Neutrophil (primary cell): ENCODE data around the gene BABAM2.

Source experiments
- H3K27ac ChIP-seq: fragments of 200-600 bp; sonication (generic); 2 replicates; pipeline ENCODE4 v1.5.1; 2016; ENCODE audit warnings: mild to moderate bottlenecking, moderate library complexity
- H3K27me3 ChIP-seq: fragments of 200-600 bp; sonication (generic); 2 replicates; pipeline ENCODE4 v1.6.0; 2016; ENCODE audit warnings: mild to moderate bottlenecking
- H3K36me3 ChIP-seq: fragments of 200-600 bp; sonication (generic); 2 replicates; pipeline ENCODE4 v1.5.1; 2017
- H3K4me1 ChIP-seq, 2 experiments: fragments of 200-600 bp in 1 of 2; sonication (generic) in 1 of 2; 1 replicate in 1 of 2; 2 replicates in 1 of 2; pipeline versions ENCODE4 v1.5.1 to v1.6.1; 2013 to 2016; ENCODE audit warnings: low read depth in 1 of 2, low read length in 1 of 2, mild to moderate bottlenecking in 1 of 2, moderate library complexity in 1 of 2; ENCODE audit not compliant: control insufficient read depth in 1 of 2, insufficient read depth in 1 of 2
- H3K4me3 ChIP-seq, 2 experiments: fragments of 200-600 bp in 1 of 2; sonication (generic) in 1 of 2; 1 replicate in 1 of 2; 2 replicates in 1 of 2; pipeline ENCODE4 v1.5.1; 2013 to 2016; ENCODE audit warnings: low read depth in 1 of 2, low read length in 1 of 2, mild to moderate bottlenecking in 1 of 2, moderate library complexity in 1 of 2
- H3K9me3 ChIP-seq: fragments of 200-600 bp; sonication (generic); 2 replicates; pipeline ENCODE4 v1.5.1; 2016
- CTCF ChIP-seq: fragments of 200-600 bp; sonication (generic); IDR thresholded peaks from 2 replicates; pipeline ENCODE4 v1.5.1; 2016; ENCODE audit warnings: antibody characterized with exemption

BABAM2 gene

GRCh38 chr2:28316546-28317335, 426.2 kb downstream of the BABAM2 start:
- TF ChIP-seq CTCF: no peak
- no peaks in the 10 kb centered on the region for H3K36me3 ChIP-seq
- no peaks in the 10 kb centered on the region for H3K27me3 ChIP-seq
- no peak overlapping the region for H3K27ac ChIP-seq
- H3K4me3 ChIP-seq: no peak overlapping the region
- H3K4me1 ChIP-seq: peaks cover 0 to 3% of the 10 kb centered on the region in 2 experiments
- no peaks in the 10 kb centered on the region for H3K9me3 ChIP-seq

- H3K9me3 ChIP-seq: no peaks in the 10 kb centered on the region
- no peak overlapping the region for H3K27ac ChIP-seq
- H3K36me3 ChIP-seq: no peaks in the 10 kb centered on the region
- H3K4me3 ChIP-seq: no peak overlapping the region
- peaks cover 0 to 2% of the 10 kb centered on the region in 2 experiments for H3K4me1 ChIP-seq
- H3K27me3 ChIP-seq: no peaks in the 10 kb centered on the region
- TF ChIP-seq CTCF: no peak
These were observed 426.9 kb downstream of the BABAM2 start for GRCh38 chr2:28317390-28317789.

- no peak overlapping the region for H3K4me3 ChIP-seq
- H3K36me3 ChIP-seq: no peaks in the 10 kb centered on the region
- no peaks in the 10 kb centered on the region for H3K27me3 ChIP-seq
- H3K4me1 ChIP-seq: no peaks in the 10 kb centered on the region
- no peaks in the 10 kb centered on the region for H3K9me3 ChIP-seq
- TF ChIP-seq CTCF: no peak
- no peak overlapping the region for H3K27ac ChIP-seq
These were observed 427.5 kb downstream of the BABAM2 start for GRCh38 chr2:28318023-28318422.

GRCh38 chr2:28318462-28319117, 428.1 kb downstream of the BABAM2 start:
- no peaks in the 10 kb centered on the region for H3K4me1 ChIP-seq
- H3K27ac ChIP-seq: no peak overlapping the region

More at GRCh38 chr2:28318462-28319117, 428.1 kb downstream of the BABAM2 start:
- Histone ChIP-seq H3K9me3 (no peaks in the 10 kb centered on the region), H3K27me3 (no peaks in the 10 kb centered on the region), H3K36me3 (no peaks in the 10 kb centered on the region), H3K4me3 (no peak overlapping the region)
- TF ChIP-seq CTCF: no peak
